Measurements from ENCODE around the gene SSR2. TPM values are rescaled to one million over a fixed set of nuclear protein-coding genes. Genes with fewer than 3 reads are reported as not detected.

Gene SSR2
- total RNA-seq, 1 donor from 2014 or later: 66.9 TPM

GRCh38 chr1:155964193-155964592 lies 56.6 kb downstream of the SSR2 start:
- ATAC-seq (ENCODE audit: poor library complexity) (no peak), DNase-seq (no peak)
- intact Hi-C loops (cut with DNase I): no loop called here

GRCh38 chr1:155962599-155963211 lies 58.0 kb downstream of the SSR2 start:
- DNase-seq (peak; percentile 76), ATAC-seq (ENCODE audit: poor library complexity) (no peak)
- intact Hi-C loops (cut with DNase I): no loop called here

GRCh38 chr1:155961937-155962336 lies 58.8 kb downstream of the SSR2 start:
- intact Hi-C loops (cut with DNase I): no loop called here

GRCh38 chr1:155960081-155960745 lies 60.5 kb downstream of the SSR2 start:
- ATAC-seq (ENCODE audit: poor library complexity) (peak; percentile 25), DNase-seq (no peak)
- intact Hi-C loops (cut with DNase I): no loop called here

More at GRCh38 chr1:155961937-155962336, 58.8 kb downstream of the SSR2 start:
- peak; percentile 26 for ATAC-seq (ENCODE audit: poor library complexity)
- peak; percentile 77 for DNase-seq

Other genes starting within 250 kb of the SSR2 start
- gene GON4L, start 163.7 kb downstream of the SSR2 start, total RNA-seq: 17.9 TPM
- 7.0 TPM for gene SYT11, start 161.4 kb downstream of the SSR2 start, total RNA-seq
- gene RIT1, start 109.6 kb downstream of the SSR2 start, total RNA-seq: 19.0 TPM
- gene KHDC4, start 86.5 kb downstream of the SSR2 start, total RNA-seq: 22.5 TPM
- gene RXFP4, start 79.3 kb downstream of the SSR2 start, total RNA-seq: not detected
- gene ARHGEF2, start 42.4 kb downstream of the SSR2 start, total RNA-seq: 55.7 TPM
- gene UBQLN4, start 32.8 kb upstream of the SSR2 start, total RNA-seq: 30.4 TPM
- gene LAMTOR2, start 33.8 kb upstream of the SSR2 start, total RNA-seq: 64.4 TPM
- gene RAB25, start 40.2 kb upstream of the SSR2 start, total RNA-seq: not detected
- 0.16 TPM for gene MEX3A, start 61.5 kb upstream of the SSR2 start, total RNA-seq
- gene LMNA, start 93.8 kb upstream of the SSR2 start, total RNA-seq: 270 TPM
- 1.4 TPM for gene SEMA4A, start 132.6 kb upstream of the SSR2 start, total RNA-seq
- gene SLC25A44, start 173.2 kb upstream of the SSR2 start, total RNA-seq: 15.8 TPM
- 64.8 TPM for gene PMF1, start 192.1 kb upstream of the SSR2 start, total RNA-seq
- gene BGLAP, start 221.2 kb upstream of the SSR2 start, total RNA-seq: 0.83 TPM
- 0.51 TPM for gene PAQR6, start 227.1 kb upstream of the SSR2 start, total RNA-seq

All from Right ventricle myocardium superior (tissue), 1 donor.